ENCODE data around the gene MIOX. TPM values are rescaled to one million over a fixed set of nuclear protein-coding genes. Genes with fewer than 3 reads are reported as not detected.

MIOX gene
- not detected in 2 replicates for total RNA-seq

DNA sequence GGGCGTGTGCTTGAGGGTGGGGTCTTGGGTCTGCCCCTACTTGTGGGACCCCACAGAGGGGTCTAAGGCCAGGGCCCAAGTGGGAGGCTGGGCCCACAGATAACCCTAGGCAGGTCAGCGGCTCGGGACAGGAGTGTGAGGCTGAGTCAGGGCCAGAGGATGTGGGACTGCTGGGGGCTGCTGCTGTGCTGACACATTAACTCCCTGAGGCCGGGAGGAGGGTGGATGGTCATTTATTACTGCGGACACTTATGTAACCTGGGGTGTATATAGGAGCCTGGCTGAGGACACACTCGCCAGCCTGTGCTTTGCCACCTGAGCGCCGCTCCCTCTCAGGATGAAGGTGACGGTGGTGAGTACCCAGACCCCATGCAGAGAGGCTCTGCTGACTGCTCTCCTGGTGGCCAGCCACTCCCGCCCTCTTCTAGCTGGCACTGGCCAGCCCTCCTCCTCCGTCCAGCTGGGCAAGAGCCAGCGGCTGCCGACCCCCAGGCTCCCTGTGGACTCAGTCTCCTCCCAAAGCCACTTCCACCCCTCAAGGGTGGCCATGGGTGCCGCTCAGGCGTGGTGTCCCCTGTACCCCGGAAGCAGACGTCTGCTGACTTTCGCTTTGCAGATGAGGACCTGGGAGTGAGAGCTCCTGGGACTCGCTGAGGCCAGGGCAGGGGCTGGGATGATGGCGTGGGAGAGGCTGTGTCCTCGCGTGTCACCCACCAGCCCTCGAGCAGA, at the start of gene MIOX:
Gene MIOX, plus strand, starts transcription at position 299 of the 729 bp plus-strand sequence. Its CDS starts 39 bp downstream, at position 338.

DNA sequence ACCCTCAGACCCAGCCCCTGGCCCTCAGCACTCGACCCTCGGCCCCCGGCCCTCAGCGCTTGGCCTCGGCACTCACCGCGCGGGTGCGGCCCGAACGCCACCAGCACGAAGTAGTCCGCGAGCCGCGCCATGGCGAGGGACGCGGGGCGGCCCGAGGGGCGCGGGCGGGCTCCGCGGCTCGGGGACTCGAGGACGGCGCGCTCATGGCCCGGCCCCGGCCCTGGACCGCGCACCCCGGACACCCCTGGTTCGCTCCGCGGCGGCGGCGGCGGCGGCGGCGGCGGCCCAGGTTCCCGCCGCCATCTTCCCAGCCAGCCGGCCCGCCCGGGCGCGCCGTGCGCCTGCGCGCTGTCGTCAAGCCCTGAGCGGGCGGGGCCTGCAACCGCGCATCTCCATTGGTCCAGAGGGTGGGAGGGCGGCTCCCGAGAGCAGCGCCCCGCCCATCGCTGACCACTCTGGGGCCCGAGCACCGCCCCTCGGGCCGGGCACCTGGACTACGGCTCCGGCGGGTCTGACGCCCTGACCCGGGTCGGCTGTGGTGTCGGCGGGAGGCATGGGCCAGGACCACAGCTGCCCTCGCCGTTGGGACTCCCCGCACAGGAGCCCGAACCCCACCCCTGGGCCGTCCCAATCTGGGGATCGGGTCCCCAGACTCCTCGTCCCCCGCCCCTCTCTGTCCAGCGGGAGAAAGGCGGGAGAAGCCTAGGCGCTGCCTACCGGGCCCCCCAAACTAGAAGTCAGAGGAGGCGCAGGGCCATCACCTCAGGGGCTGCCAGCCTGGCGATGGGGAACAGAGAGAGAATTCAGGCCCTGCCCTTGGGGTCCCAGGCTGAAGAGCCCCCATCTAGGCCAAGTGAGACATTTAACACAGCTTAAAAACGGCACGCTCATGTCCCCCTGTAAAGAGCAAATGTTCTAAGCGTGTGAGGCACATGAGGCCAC, 11.7 kb upstream of the MIOX start, which contains the start of gene SBF1:
Gene SBF1, minus strand, starts transcription at position 326 of the 942 bp plus-strand sequence. Its CDS starts 195 bp downstream, at position 131.

DNA sequence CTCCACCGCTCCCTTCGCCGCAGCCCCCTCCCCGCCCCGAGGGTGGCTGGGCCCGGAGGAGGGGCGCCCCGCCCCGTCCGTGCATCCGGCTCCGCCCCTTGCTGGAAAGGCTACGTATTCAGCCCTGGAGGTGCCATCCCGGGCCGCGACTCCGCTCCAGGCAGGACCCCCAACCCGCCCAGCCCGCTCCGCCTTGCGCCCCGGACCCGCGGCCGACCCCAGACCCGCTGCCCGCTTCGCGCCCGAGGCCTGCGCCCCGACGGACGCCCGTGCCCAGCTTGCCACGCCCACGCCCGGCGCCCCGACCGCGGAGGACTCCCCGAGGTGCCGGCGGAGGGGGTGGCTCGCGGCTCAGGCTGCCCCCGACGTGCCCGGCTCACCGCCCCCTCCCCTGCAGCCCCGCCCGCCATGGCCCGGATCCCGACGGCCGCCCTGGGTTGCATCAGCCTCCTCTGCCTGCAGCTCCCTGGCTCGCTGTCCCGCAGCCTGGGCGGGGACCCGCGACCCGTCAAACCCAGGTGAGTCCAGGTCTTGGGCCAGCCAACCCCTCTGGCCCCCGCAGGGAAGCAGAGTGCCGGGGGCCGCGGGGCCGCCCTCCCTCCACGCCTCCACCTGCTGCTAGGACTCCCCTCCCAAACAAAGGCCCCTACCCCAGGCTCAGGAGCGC, 5.1 kb upstream of the MIOX start, which contains the start of gene ADM2:
Gene ADM2, plus strand, starts transcription at position 104 of the 667 bp plus-strand sequence. Its CDS starts 305 bp downstream, at position 409.

DNA sequence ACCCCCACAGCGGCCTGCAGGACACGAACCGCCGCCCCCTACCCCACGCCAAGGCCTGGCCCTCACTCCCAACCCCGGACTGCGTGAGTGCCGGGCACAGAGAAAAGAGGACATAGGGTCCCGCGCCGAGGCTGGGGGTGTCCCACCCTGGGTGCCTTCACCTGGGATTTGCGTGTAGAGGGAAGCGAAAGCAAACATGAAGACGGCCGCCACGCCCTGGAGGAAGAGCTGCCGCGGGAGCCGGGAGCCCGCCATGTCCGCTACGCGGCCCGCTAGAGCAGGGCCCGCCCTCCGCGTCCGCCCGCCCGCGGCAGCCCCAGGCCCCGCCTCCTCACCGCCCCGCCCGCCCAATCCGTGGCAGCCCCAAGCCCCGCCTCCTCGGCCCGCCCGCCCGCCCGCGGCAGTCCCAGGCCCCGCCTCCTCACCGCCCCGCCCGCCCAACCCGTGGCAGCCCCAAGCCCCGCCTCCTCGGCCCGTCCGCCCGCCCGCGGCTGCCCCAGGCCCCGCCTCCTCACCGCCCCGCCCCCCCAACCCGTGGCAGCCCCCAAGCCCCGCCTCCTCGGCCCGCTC, 20.8 kb downstream of the MIOX start, which contains the start of gene LMF2:
Gene LMF2, minus strand, starts transcription at position 282 of the 570 bp plus-strand sequence. Its CDS starts 27 bp downstream, at position 255.

DNA sequence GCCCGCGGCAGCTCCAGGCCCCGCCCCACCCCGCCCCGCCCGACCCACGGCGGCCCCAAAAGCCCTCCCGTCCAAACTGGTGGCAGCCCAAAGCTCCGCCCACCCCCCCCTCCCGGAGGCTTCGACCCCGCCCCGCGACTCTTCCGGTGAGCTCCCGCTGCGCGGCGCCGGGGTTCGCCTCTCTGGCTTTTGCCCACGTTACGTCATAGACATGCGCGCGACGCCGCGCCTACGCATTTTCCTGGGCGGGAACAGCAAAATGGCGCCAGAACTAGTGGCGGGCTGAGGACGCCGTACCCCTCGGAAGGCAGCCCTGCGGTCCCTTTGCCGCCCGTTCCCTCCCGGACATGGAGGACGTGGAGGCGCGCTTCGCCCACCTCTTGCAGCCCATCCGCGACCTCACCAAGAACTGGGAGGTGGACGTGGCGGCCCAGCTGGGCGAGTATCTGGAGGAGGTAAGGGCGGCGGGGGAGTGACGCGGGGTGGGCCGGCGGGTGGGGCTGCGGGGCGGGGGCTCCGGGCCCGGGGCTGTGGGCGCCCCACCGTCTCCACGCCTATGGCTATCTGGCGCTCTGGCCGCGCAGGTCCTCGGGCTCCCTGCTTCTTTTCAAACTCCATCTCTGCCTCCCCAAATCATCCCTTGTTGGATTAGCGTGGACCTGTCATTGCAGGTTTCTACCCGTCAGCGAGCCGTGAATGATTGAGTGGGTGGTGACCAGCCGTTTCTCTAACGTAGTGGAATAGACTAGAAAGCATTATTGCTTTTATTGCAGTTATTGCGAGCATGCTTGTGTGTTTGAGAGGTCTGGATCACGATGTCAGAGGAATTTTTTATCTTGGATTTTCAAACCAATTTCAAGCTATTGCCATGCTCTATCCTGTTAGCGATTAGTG, 21.6 kb downstream of the MIOX start, which contains the start of gene NCAPH2:
Gene NCAPH2, plus strand, starts transcription at position 234 of the 894 bp plus-strand sequence. Its CDS starts 114 bp downstream, at position 348.

DNA sequence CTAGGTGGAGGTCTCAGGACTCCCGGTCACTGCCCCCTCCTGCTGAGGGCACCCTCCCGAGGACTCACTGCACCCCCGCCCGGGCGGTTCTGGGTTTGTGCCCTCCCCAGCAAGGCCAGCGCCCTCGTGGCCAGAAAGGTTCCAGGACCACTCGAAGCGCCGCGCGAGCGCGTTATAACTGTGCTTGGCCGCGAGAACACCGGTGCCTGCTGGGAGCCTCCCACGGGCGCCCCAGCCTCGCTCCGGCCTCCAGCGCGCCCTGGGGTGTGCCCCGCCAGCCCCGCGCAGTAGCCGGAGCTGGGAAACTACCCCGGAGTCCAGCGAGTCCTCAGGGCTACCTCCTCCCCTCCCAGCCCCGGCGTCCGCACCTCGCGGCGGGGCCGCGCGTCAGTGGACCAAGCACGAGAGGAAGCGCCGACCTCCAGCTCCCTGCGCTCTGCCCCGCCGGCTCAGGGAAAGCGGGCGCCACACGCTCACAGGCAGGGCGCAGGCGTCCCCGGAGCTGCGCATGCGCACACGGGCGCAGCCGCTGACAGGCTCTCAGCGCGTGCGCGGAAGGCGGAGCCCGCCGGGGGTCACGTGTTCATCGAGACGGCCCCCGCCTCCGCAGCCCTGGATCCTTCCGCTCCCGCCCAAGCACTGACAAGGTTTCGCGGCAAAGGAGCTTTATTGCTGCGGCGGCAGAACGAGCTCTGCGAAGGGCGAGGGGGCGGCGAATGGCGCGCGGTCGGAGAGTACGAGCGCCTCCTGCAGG, 38.6 kb downstream of the MIOX start, which contains the start of gene SCO2:
Gene SCO2, minus strand, starts transcription at position 495 of the 754 bp plus-strand sequence. CDS start 1,187 bp downstream, outside the sequence.

DNA sequence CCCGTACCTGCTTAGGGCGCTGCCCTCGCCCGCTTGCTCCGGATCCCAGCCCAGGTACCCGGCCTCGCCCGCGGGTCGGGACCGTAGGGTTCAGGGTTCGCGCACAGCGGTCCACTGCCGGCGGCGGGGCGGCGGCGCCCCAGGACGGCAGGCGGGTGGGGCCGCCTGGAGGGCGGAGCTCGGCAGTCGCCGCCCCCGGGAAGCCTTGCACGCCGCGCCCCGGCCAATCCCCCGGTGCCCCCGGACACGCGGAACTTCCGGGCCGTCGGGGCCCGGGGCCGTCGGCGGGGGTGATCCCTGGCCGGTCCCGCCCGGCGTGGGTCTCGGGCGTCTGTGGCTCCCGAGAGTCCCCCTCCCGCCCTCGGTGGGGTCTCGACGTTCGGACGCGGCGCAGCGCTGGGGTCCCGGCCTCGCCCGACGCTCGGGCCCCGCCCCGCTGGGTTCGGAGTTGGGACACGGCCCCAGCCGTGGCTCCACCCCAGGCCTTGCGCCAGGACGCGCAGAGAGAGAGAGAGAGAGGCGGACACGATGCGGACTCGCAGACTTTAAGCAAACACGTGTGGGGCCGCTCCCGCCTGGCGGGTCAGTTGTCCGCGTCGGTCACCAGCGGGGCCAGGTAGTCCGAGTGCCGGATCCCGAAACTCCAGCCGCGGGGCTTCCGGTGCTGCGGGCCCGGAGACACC, 43.4 kb downstream of the MIOX start, which contains the start of gene TYMP:
Gene TYMP, minus strand, starts transcription at position 116 of the 683 bp plus-strand sequence. CDS start 303 bp downstream, outside the sequence.

Other genes starting within 250 kb of the MIOX start
- 19.8 and 26.9 TPM in 2 replicates for gene TUBGCP6, start 241.8 kb upstream of the MIOX start, total RNA-seq
- gene HDAC10, start 235.6 kb upstream of the MIOX start, total RNA-seq, result 15.4 and 43.7 TPM in 2 replicates
- 27.3 and 28.2 TPM in 2 replicates for gene MAPK12, start 225.2 kb upstream of the MIOX start, total RNA-seq
- 1.4 and 8.0 TPM in 2 replicates for gene MAPK11, start 216.5 kb upstream of the MIOX start, total RNA-seq
- gene PLXNB2, start 179.2 kb upstream of the MIOX start, total RNA-seq, result 98.1 and 136 TPM in 2 replicates
- gene DENND6B, start 159.8 kb upstream of the MIOX start, total RNA-seq, result 2.2 and 2.4 TPM in 2 replicates
- gene PPP6R2, start 143.5 kb upstream of the MIOX start, total RNA-seq, result 34.5 and 36.1 TPM in 2 replicates
- gene SBF1, start 11.8 kb upstream of the MIOX start, total RNA-seq, result 56.4 and 65.3 TPM in 2 replicates
- gene ADM2, start 5.3 kb upstream of the MIOX start, total RNA-seq, result 0.72 and 8.8 TPM in 2 replicates
- 56.1 and 68.0 TPM in 2 replicates for gene LMF2, start 20.8 kb downstream of the MIOX start, total RNA-seq
- gene NCAPH2, start 21.4 kb downstream of the MIOX start, total RNA-seq, result 16.0 and 60.0 TPM in 2 replicates
- 5.4 and 8.4 TPM in 2 replicates for gene SCO2, start 38.7 kb downstream of the MIOX start, total RNA-seq
- 36.4 and 74.5 TPM in 2 replicates for gene TYMP, start 43.2 kb downstream of the MIOX start, total RNA-seq
- 0.52 TPM in 1 of 2 replicates, not detected in the other for gene KLHDC7B, start 59.0 kb downstream of the MIOX start, total RNA-seq
- not detected in 2 replicates for gene SYCE3, start 76.1 kb downstream of the MIOX start, total RNA-seq
- gene CPT1B, start 91.6 kb downstream of the MIOX start, total RNA-seq, result 0.52 and 3.8 TPM in 2 replicates
- gene CHKB, start 96.0 kb downstream of the MIOX start, total RNA-seq, result 29.1 and 34.9 TPM in 2 replicates
- 0.24 and 0.26 TPM in 2 replicates for gene MAPK8IP2, start 113.9 kb downstream of the MIOX start, total RNA-seq
- gene ARSA, start 141.3 kb downstream of the MIOX start, total RNA-seq, result 38.2 and 48.5 TPM in 2 replicates
- 1.2 and 4.2 TPM in 2 replicates for gene SHANK3, start 186.0 kb downstream of the MIOX start, total RNA-seq

Measured in epithelial cell of alveolus of lung (primary cell).